Neural progenitor cell (in vitro differentiated cells): ENCODE data around the gene KANTR. TPM values are rescaled to one million over a fixed set of nuclear protein-coding genes. Genes with fewer than 3 reads are reported as not detected.

Experiments
- DNase-seq: peaks from one replicate; pipeline ENCODE4 v3.0.0-alpha.2; 2016; ENCODE audit warnings: low spot score
- H2AFZ ChIP-seq: fragments of 200-600 bp; sonication (generic); replicated peaks from 2 replicates; pipeline ENCODE4 v1.6.1; 2016; ENCODE audit warnings: antibody characterized with exemption
- H3F3A ChIP-seq: fragments of 200-600 bp; sonication (generic); 2 replicates; pipeline ENCODE4 v1.6.1; 2016; ENCODE audit warnings: antibody characterized with exemption, low read depth
- H3K27ac ChIP-seq: fragments of 200-600 bp; sonication (generic); 2 replicates; pipeline ENCODE4 v1.5.1; 2016; ENCODE audit warnings: mild to moderate bottlenecking
- H3K27me3 ChIP-seq: fragments of 200-600 bp; sonication (generic); 2 replicates; pipeline ENCODE4 v1.6.1; 2016; ENCODE audit warnings: mild to moderate bottlenecking, moderate library complexity
- H3K36me3 ChIP-seq: fragments of 200-600 bp; sonication (generic); 2 replicates; pipeline ENCODE4 v1.5.1; 2016
- H3K4me1 ChIP-seq: fragments of 200-600 bp; sonication (generic); 2 replicates; pipeline ENCODE4 v1.6.1; 2016; ENCODE audit warnings: mixed run types
- H3K4me2 ChIP-seq: fragments of 200-600 bp; sonication (generic); 2 replicates; pipeline ENCODE4 v1.6.1; 2016
- H3K4me3 ChIP-seq: fragments of 200-600 bp; sonication (generic); 2 replicates; pipeline ENCODE4 v1.5.1; 2016
- H3K79me2 ChIP-seq: fragments of 200-600 bp; sonication (generic); 2 replicates; pipeline ENCODE4 v1.6.1; 2016; ENCODE audit warnings: low read depth
- H3K9ac ChIP-seq: fragments of 200-600 bp; sonication (generic); 2 replicates; pipeline ENCODE4 v1.6.1; 2016
- H3K9me3 ChIP-seq: fragments of 200-600 bp; sonication (generic); 2 replicates; pipeline ENCODE4 v1.5.1; 2016; ENCODE audit warnings: low read depth
- H4K20me1 ChIP-seq: fragments of 200-600 bp; sonication (generic); 2 replicates; pipeline ENCODE4 v1.6.1; 2016; ENCODE audit warnings: low read depth
- H3K27ac Mint-ChIP-seq: 3 replicates; pipeline ENCODE4 v1.8.0; 2021; ENCODE audit warnings: mixed read lengths
- H3K27me3 Mint-ChIP-seq: 2 replicates; pipeline ENCODE4 v1.8.0; 2022; ENCODE audit warnings: low read depth, mild to moderate bottlenecking, inconsistent platforms, moderate library complexity, mixed read lengths; ENCODE audit not compliant: insufficient read depth
- H3K36me3 Mint-ChIP-seq: 3 replicates; pipeline ENCODE4 v1.8.0; 2021; ENCODE audit warnings: mixed read lengths
- H3K4me1 Mint-ChIP-seq: 3 replicates; pipeline ENCODE4 v1.8.0; 2021; ENCODE audit warnings: mixed read lengths
- H3K4me3 Mint-ChIP-seq: 3 replicates; pipeline ENCODE4 v1.8.0; 2021; ENCODE audit warnings: mild to moderate bottlenecking, moderate library complexity, mixed read lengths
- H3K9me3 Mint-ChIP-seq: 3 replicates; pipeline ENCODE4 v1.8.0; 2020; ENCODE audit warnings: mixed read lengths
- EZH2 ChIP-seq: fragments of 200-600 bp; sonication (generic); IDR thresholded peaks from 2 replicates; pipeline ENCODE4 v1.6.1; 2017; ENCODE audit warnings: antibody characterized with exemption, mild to moderate bottlenecking, moderate library complexity
- EZH2phosphoT487 ChIP-seq: fragments of 200-600 bp; sonication (generic); IDR thresholded peaks from 2 replicates; pipeline ENCODE4 v1.6.1; 2017; ENCODE audit warnings: antibody characterized with exemption
- total RNA-seq: library from RNA; depleted of rRNA; stranded (reverse); fragments of >200 nt; gene quantifications from 2 replicates; pipeline ENCODE4 v1.2.3, GENCODE V29; 2015; ENCODE audit warnings: low replicate concordance
- TF ChIP-seq, protein P1 (sequence below): fragments of 200-600 bp; sonication (generic); IDR thresholded peaks from 2 replicates; pipeline ENCODE4 v1.5.1; 2017; ENCODE audit warnings: antibody characterized with exemption, mild to moderate bottlenecking

KANTR gene
- total RNA-seq, 1 donor from 2014 or later: 30.9 TPM

DNA sequence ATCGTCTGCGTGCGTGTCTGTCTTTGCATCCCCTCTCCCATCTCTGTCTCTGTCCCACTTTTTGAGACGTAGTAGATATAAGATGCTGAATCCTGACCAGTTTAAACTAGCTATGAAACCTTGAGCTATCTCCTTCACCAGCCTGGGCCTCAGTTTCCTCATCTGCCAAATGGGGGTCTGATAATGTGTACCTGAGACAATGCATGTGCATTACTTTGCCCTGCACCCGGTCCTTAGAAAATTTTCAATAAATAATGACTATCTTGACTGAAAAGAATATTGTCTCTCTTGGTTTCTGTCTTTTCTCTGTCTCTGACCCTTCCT is 602 bp downstream of the KANTR start:
- Histone ChIP-seq H3K79me2 (peaks cover 19% of the 10 kb centered on the region), H3F3A (peaks cover 4% of the 10 kb centered on the region), H3K4me1 (no peaks in the 10 kb centered on the region), H3K9ac (peak overlapping the region; percentile 41), H3K36me3 (no peaks in the 10 kb centered on the region), H3K4me2 (peak overlapping the region; percentile 73), H3K4me3 (peak overlapping the region; percentile 66), H4K20me1 (no peaks in the 10 kb centered on the region), H3K27me3 (no peaks in the 10 kb centered on the region), H3K9me3 (no peaks in the 10 kb centered on the region), H2AFZ (peak overlapping the region; percentile 48), H3K27ac (peak overlapping the region; percentile 83)
- DNase-seq: no peak
- Mint-ChIP-seq H3K27me3 (peaks cover 2% of the 10 kb centered on the region), H3K36me3 (peaks cover 3% of the 10 kb centered on the region), H3K27ac (peak overlapping the region; percentile 38), H3K9me3 (peaks cover 6% of the 10 kb centered on the region), H3K4me3 (peak overlapping the region; percentile 92), H3K4me1 (peaks cover 2% of the 10 kb centered on the region)
- no peak for TF ChIP-seq EZH2phosphoT487
- no peak for TF ChIP-seq EZH2

DNA sequence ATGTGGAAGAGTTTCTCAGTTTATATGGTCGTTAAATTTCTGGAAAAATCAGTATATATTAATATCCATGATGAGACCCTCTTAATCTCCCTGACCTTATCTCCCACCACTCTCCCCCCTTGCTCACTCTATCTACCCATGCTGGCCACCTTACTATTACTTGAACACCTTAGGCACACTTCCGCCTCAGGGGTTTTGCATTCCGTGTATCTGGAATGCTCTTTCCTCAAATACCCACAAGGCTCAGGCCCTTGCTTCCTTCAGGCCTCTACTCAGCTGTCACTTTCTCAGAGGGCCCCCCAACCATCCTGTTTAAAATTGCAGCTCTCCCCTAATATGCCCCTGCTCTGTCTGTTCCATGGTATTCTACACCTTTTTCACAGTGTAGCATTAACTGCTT is 1.9 kb downstream of the KANTR start:
- TF ChIP-seq, protein P1, sequence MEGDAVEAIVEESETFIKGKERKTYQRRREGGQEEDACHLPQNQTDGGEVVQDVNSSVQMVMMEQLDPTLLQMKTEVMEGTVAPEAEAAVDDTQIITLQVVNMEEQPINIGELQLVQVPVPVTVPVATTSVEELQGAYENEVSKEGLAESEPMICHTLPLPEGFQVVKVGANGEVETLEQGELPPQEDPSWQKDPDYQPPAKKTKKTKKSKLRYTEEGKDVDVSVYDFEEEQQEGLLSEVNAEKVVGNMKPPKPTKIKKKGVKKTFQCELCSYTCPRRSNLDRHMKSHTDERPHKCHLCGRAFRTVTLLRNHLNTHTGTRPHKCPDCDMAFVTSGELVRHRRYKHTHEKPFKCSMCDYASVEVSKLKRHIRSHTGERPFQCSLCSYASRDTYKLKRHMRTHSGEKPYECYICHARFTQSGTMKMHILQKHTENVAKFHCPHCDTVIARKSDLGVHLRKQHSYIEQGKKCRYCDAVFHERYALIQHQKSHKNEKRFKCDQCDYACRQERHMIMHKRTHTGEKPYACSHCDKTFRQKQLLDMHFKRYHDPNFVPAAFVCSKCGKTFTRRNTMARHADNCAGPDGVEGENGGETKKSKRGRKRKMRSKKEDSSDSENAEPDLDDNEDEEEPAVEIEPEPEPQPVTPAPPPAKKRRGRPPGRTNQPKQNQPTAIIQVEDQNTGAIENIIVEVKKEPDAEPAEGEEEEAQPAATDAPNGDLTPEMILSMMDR: no peak
- TF ChIP-seq EZH2phosphoT487 (no peak), EZH2 (no peak)
- no peak overlapping the region for H3K4me3 ChIP-seq
- peaks cover 2% of the 10 kb centered on the region for H3K4me1 Mint-ChIP-seq
- H3K27ac Mint-ChIP-seq: no peak overlapping the region
- no peak overlapping the region for H3K4me2 ChIP-seq
- H3K36me3 Mint-ChIP-seq: peaks cover 4% of the 10 kb centered on the region
- H3K9me3 ChIP-seq: no peaks in the 10 kb centered on the region
- no peaks in the 10 kb centered on the region for H3K4me1 ChIP-seq
- H3F3A ChIP-seq: peaks cover 4% of the 10 kb centered on the region
- H3K4me3 Mint-ChIP-seq: peak overlapping the region; percentile 63
- H3K79me2 ChIP-seq: peaks cover 19% of the 10 kb centered on the region
- H2AFZ ChIP-seq: no peak overlapping the region
- peaks cover 8% of the 10 kb centered on the region for H3K9me3 Mint-ChIP-seq
- DNase-seq: no peak
- no peaks in the 10 kb centered on the region for H3K27me3 Mint-ChIP-seq
- H3K27ac ChIP-seq: no peak overlapping the region
- H4K20me1 ChIP-seq: no peaks in the 10 kb centered on the region
- no peak overlapping the region for H3K9ac ChIP-seq
- no peaks in the 10 kb centered on the region for H3K36me3 ChIP-seq
- no peaks in the 10 kb centered on the region for H3K27me3 ChIP-seq

DNA sequence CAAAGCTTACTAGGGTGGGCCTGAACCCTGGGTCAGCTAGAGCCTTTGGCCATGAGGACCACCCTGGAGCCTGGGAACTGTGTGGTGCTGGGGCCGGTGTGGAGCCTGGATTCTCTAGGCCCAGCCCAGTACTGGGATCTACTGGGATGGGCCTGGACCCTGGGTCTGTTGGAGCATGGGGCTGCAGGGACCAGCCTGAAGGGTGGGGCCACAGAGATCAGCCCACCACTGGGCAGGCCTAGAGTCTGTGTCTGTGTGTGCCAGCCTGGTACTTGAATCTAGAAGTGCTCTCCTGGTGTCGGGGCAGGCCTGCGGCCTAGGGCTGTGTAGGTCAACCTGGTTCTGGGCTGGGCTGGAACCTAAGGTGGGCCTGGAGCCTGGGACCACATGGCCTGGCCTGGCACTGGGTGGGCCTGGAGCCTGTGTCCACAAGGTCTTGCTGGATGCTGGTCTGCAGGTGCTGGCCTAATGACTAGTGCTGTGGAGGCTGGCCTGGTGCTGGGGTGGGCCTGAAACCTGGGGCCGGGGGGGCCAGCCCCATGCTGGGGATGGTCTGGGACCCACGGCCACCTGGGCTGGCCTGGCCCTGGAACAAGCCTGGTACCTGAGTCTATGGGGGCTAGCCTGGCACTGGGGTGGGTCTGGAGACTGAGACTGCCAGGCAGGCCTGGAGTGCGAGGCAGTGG is 21.1 kb downstream of the KANTR start:
- no peak overlapping the region for H3K4me3 ChIP-seq
- H3F3A ChIP-seq: no peaks in the 10 kb centered on the region
- H3K9me3 Mint-ChIP-seq: peaks cover 5% of the 10 kb centered on the region
- no peaks in the 10 kb centered on the region for H3K27me3 ChIP-seq
- TF ChIP-seq EZH2 (no peak), EZH2phosphoT487 (no peak)
- TF ChIP-seq, protein P1: no peak
- H3K36me3 ChIP-seq: no peaks in the 10 kb centered on the region
- H3K79me2 ChIP-seq: no peaks in the 10 kb centered on the region
- H3K4me2 ChIP-seq: no peak overlapping the region
- no peaks in the 10 kb centered on the region for H3K4me1 Mint-ChIP-seq
- H3K36me3 Mint-ChIP-seq: peaks cover 6% of the 10 kb centered on the region
- H3K4me1 ChIP-seq: no peaks in the 10 kb centered on the region
- H3K27me3 Mint-ChIP-seq: no peaks in the 10 kb centered on the region
- H3K9ac ChIP-seq: no peak overlapping the region
- no peaks in the 10 kb centered on the region for H4K20me1 ChIP-seq
- DNase-seq: no peak
- no peak overlapping the region for H2AFZ ChIP-seq
- H3K27ac Mint-ChIP-seq: no peak overlapping the region
- H3K4me3 Mint-ChIP-seq: no peak overlapping the region
- H3K27ac ChIP-seq: no peak overlapping the region
- H3K9me3 ChIP-seq: no peaks in the 10 kb centered on the region

DNA sequence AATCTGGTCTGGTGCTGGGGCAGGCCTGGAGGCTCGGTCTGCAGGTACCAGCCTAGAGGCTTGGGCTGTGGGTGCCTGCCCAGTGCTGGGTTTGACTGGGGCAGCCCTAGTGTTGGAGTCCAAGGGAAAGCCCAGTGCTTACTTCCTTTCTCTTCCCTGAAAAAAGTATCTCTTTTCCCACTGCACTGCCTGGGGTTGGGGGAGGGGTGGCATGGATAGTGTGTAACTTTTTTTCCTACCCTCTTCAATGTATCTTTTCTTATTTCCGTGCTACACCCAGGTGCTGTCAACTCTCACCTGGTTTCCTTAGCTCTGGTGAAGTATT is 21.6 kb downstream of the KANTR start:
- Histone ChIP-seq H3K36me3 (no peaks in the 10 kb centered on the region), H3K4me1 (no peaks in the 10 kb centered on the region), H3K9ac (no peak overlapping the region), H3K4me3 (no peak overlapping the region), H3K9me3 (no peaks in the 10 kb centered on the region), H3K79me2 (no peaks in the 10 kb centered on the region), H3F3A (no peaks in the 10 kb centered on the region), H3K4me2 (no peak overlapping the region), H2AFZ (no peak overlapping the region), H3K27ac (no peak overlapping the region), H4K20me1 (no peaks in the 10 kb centered on the region), H3K27me3 (no peaks in the 10 kb centered on the region)
- no peak for DNase-seq
- H3K27ac Mint-ChIP-seq: no peak overlapping the region
- TF ChIP-seq, protein P1: no peak
- TF ChIP-seq EZH2 (no peak), EZH2phosphoT487 (no peak)
- H3K4me1 Mint-ChIP-seq: no peaks in the 10 kb centered on the region
- H3K36me3 Mint-ChIP-seq: peaks cover 5% of the 10 kb centered on the region
- H3K27me3 Mint-ChIP-seq: no peaks in the 10 kb centered on the region
- H3K9me3 Mint-ChIP-seq: peaks cover 4% of the 10 kb centered on the region
- H3K4me3 Mint-ChIP-seq: no peak overlapping the region
